ENCODE results near the gene U2AF2.

DNA sequence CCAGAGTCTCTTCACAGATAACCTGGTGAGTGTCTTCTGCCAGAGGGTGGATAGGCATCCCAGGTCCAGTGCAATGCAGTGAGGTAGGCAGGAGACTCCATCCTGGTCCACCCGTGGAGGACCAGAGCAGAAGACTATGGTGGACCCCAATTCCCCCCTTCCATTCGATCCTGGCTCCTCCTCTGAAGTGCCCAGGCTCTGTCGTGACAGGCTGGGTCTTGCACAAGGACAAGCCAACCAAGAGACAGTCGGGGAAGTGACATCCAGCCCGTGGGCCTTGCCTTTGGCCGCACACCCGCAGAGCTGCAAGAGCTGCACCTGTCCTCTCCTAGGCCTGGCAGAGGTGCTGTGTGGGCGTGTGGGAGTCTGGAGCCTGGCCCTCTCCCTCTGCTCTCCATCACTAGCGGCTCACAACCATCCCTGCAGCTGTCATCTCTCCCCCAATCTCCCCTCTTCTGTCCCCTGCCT lies 33.6 kb upstream of the U2AF2 start:
- TF ChIP-seq CTCF (conservative IDR thresholded peaks at IDR 0.05; ENCODE audit: low read depth, low read length) (no peak), EZH2 (IDR thresholded peaks at IDR 0.05; ENCODE audit: low read length, unreplicated experiment) (no peak)
